SK-N-SH treated with all-trans-retinoic acid at 6 μM for 48 hours (cell line): Measurements from ENCODE around the gene RHOC.

Experiments used
- ARNTL ChIP-seq: fragments of 450-650 bp; formaldehyde crosslinking; IDR thresholded peaks from 2 replicates; pipeline ENCODE4 v1.5.0; 2020; ENCODE audit warnings: low read depth, mild to moderate bottlenecking, moderate library complexity, borderline replicate concordance
- CREB5 ChIP-seq: fragments of 250-450 bp; sonication (Bioruptor Pico); IDR thresholded peaks from 2 replicates; pipeline ENCODE4 v1.5.1; 2020; ENCODE audit warnings: low read depth, mild to moderate bottlenecking, moderate library complexity
- CSRNP3 ChIP-seq: fragments of 250-450 bp; sonication (Bioruptor Pico); IDR thresholded peaks from 2 replicates; pipeline ENCODE4 v1.5.1; 2021; ENCODE audit warnings: mild to moderate bottlenecking, moderate library complexity
- GLIS3 ChIP-seq: fragments of 250-450 bp; sonication (Bioruptor Pico); IDR thresholded peaks from 2 replicates; pipeline ENCODE4 v1.5.0; 2020; ENCODE audit warnings: mild to moderate bottlenecking, moderate library complexity
- OSR1 ChIP-seq: fragments of 250-450 bp; sonication (Bioruptor Pico); IDR thresholded peaks from 2 replicates; pipeline ENCODE4 v1.8.0; 2022; ENCODE audit warnings: moderate library complexity, mild to moderate bottlenecking, inconsistent platforms
- RARB ChIP-seq: fragments of 250-450 bp; sonication (Bioruptor Pico); IDR thresholded peaks from 2 replicates; pipeline ENCODE4 v1.8.0; 2021; ENCODE audit warnings: mild to moderate bottlenecking, moderate library complexity
- ZNF565 ChIP-seq: fragments of 450-650 bp; formaldehyde crosslinking; conservative IDR thresholded peaks from 2 replicates; pipeline ENCODE4 v1.5.0; 2020; ENCODE audit warnings: low read depth, mild to moderate bottlenecking, moderate library complexity

DNA sequence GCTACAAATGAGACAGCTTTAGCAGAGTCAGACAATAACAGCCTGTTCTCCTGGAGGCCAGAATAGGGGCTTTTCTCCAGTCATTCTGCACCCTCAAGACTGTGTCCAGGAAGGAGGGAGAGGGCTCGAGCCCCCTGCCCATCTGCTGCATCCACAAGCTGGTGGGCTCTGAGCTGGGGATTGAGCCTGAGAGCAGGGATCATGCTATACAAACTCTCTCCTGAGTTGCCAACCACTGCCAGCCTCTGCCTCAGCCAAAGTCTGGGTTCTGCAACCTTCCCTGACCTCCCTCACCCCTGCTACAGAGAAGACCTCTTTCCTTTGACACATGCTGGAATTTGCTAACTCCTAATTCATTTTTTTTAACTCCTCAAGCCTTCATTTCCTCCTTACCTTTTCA is 23.0 kb upstream of the RHOC start:
- TF ChIP-seq ARNTL (CRISPR knock-in tag) (no peak), OSR1 (CRISPR knock-in tag) (no peak), ZNF565 (CRISPR knock-in tag) (no peak), CREB5 (CRISPR knock-in tag) (no peak), GLIS3 (CRISPR knock-in tag) (no peak), CSRNP3 (CRISPR knock-in tag) (no peak), RARB (CRISPR knock-in tag) (no peak)
